ENCODE data around the gene DLGAP1.

GRCh38 chr18:4017480-4017879, 437.6 kb downstream of the DLGAP1 start:
- TF ChIP-seq CEBPB (IDR thresholded peaks at IDR 0.05; ENCODE audit: low read depth, low read length) (no peak), POLR2A (IDR thresholded peaks at IDR 0.05; ENCODE audit: low read depth, low read length) (no peak), FOS (IDR thresholded peaks at IDR 0.05; ENCODE audit: low read depth, low read length) (no peak)
- TF ChIP-seq, protein P1, sequence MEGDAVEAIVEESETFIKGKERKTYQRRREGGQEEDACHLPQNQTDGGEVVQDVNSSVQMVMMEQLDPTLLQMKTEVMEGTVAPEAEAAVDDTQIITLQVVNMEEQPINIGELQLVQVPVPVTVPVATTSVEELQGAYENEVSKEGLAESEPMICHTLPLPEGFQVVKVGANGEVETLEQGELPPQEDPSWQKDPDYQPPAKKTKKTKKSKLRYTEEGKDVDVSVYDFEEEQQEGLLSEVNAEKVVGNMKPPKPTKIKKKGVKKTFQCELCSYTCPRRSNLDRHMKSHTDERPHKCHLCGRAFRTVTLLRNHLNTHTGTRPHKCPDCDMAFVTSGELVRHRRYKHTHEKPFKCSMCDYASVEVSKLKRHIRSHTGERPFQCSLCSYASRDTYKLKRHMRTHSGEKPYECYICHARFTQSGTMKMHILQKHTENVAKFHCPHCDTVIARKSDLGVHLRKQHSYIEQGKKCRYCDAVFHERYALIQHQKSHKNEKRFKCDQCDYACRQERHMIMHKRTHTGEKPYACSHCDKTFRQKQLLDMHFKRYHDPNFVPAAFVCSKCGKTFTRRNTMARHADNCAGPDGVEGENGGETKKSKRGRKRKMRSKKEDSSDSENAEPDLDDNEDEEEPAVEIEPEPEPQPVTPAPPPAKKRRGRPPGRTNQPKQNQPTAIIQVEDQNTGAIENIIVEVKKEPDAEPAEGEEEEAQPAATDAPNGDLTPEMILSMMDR (conservative IDR thresholded peaks at IDR 0.05; ENCODE audit: low read depth, low read length) = no peak
